Measurements from ENCODE around the gene AP1M2.

DNA sequence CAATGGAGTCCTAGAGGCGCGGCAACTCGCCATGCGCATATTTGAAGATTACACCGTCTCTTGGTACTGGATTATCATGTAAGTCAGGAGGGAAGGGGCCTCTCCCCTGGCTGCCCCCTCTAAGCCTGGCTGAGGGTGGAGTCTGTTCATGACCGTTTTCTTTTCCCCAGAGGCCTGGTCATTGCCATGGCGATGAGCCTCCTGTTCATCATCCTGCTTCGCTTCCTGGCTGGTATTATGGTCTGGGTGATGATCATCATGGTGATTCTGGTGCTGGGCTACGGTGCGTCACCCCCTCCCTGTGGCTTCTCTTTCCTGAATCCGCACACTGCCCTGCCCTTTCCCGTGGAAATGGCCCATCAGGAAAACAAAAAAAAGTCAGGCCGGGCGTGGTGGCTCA, 44.8 kb upstream of the AP1M2 start:
- TF ChIP-seq CEBPB (IDR thresholded peaks at IDR 0.05), result no peak
- TF ChIP-seq, protein P1, sequence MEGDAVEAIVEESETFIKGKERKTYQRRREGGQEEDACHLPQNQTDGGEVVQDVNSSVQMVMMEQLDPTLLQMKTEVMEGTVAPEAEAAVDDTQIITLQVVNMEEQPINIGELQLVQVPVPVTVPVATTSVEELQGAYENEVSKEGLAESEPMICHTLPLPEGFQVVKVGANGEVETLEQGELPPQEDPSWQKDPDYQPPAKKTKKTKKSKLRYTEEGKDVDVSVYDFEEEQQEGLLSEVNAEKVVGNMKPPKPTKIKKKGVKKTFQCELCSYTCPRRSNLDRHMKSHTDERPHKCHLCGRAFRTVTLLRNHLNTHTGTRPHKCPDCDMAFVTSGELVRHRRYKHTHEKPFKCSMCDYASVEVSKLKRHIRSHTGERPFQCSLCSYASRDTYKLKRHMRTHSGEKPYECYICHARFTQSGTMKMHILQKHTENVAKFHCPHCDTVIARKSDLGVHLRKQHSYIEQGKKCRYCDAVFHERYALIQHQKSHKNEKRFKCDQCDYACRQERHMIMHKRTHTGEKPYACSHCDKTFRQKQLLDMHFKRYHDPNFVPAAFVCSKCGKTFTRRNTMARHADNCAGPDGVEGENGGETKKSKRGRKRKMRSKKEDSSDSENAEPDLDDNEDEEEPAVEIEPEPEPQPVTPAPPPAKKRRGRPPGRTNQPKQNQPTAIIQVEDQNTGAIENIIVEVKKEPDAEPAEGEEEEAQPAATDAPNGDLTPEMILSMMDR (IDR thresholded peaks at IDR 0.05), result no peak
- TF ChIP-seq RFX5 (IDR thresholded peaks at IDR 0.05), result no peak
- TF ChIP-seq, protein P2, sequence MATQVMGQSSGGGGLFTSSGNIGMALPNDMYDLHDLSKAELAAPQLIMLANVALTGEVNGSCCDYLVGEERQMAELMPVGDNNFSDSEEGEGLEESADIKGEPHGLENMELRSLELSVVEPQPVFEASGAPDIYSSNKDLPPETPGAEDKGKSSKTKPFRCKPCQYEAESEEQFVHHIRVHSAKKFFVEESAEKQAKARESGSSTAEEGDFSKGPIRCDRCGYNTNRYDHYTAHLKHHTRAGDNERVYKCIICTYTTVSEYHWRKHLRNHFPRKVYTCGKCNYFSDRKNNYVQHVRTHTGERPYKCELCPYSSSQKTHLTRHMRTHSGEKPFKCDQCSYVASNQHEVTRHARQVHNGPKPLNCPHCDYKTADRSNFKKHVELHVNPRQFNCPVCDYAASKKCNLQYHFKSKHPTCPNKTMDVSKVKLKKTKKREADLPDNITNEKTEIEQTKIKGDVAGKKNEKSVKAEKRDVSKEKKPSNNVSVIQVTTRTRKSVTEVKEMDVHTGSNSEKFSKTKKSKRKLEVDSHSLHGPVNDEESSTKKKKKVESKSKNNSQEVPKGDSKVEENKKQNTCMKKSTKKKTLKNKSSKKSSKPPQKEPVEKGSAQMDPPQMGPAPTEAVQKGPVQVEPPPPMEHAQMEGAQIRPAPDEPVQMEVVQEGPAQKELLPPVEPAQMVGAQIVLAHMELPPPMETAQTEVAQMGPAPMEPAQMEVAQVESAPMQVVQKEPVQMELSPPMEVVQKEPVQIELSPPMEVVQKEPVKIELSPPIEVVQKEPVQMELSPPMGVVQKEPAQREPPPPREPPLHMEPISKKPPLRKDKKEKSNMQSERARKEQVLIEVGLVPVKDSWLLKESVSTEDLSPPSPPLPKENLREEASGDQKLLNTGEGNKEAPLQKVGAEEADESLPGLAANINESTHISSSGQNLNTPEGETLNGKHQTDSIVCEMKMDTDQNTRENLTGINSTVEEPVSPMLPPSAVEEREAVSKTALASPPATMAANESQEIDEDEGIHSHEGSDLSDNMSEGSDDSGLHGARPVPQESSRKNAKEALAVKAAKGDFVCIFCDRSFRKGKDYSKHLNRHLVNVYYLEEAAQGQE (IDR thresholded peaks at IDR 0.05), result no peak
- TF ChIP-seq RAD21 (conservative IDR thresholded peaks at IDR 0.05 in 1 of 2, IDR thresholded peaks at IDR 0.05 in 1 of 2), result no peak
- no peak for TF ChIP-seq POLR2A (IDR thresholded peaks at IDR 0.05; ENCODE audit: low read length)
- TF ChIP-seq, protein P3, sequence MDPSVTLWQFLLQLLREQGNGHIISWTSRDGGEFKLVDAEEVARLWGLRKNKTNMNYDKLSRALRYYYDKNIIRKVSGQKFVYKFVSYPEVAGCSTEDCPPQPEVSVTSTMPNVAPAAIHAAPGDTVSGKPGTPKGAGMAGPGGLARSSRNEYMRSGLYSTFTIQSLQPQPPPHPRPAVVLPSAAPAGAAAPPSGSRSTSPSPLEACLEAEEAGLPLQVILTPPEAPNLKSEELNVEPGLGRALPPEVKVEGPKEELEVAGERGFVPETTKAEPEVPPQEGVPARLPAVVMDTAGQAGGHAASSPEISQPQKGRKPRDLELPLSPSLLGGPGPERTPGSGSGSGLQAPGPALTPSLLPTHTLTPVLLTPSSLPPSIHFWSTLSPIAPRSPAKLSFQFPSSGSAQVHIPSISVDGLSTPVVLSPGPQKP (IDR thresholded peaks at IDR 0.05; ENCODE audit: low read depth, low read length), result no peak
